WTC11 (cell line): ENCODE data around the gene NFKB1. TPM values are rescaled to one million over a fixed set of nuclear protein-coding genes. Genes with fewer than 3 reads are reported as not detected.

ENCODE experiments used
- ATAC-seq: fragments of 200-7000 bp; cut with Tn5 transposase; 2 replicates; pipeline ENCODE4 v1.10.0; 2021; ENCODE audit warnings: mild to moderate bottlenecking, moderate library complexity
- CTCF ChIA-PET: fragments of 300-600 bp; sonication (Branson Sonifier 250); formaldehyde crosslinking; loops from one replicate; lab custom pipeline; 2021; ENCODE audit warnings: antibody characterized with exemption; lab: Charles Lee
- POLR2A ChIA-PET: fragments of 350-600 bp; sonication (Branson Sonifier 250); formaldehyde crosslinking; loops from one replicate; lab custom pipeline; 2021; ENCODE audit warnings: antibody characterized with exemption; lab: Charles Lee
- DNase-seq: peaks from one replicate; pipeline ENCODE4 v3.0.0; 2021; ENCODE audit warnings: low spot score
- H3K27ac Mint-ChIP-seq: 2 replicates; pipeline ENCODE4 v1.8.0; 2021; ENCODE audit warnings: mixed read lengths
- H3K27me3 Mint-ChIP-seq: 2 replicates; pipeline ENCODE4 v1.8.0; 2021; ENCODE audit warnings: low read depth, mild to moderate bottlenecking, moderate library complexity, mixed read lengths
- H3K36me3 Mint-ChIP-seq: 2 replicates; pipeline ENCODE4 v1.8.0; 2021; ENCODE audit warnings: mixed read lengths
- H3K4me1 Mint-ChIP-seq: 2 replicates; pipeline ENCODE4 v1.8.0; 2022; ENCODE audit warnings: mixed read lengths
- H3K4me3 Mint-ChIP-seq: 2 replicates; pipeline ENCODE4 v1.8.0; 2021; ENCODE audit warnings: mild to moderate bottlenecking, moderate library complexity, mixed read lengths
- H3K9me3 Mint-ChIP-seq: 2 replicates; pipeline ENCODE4 v1.8.0; 2021; ENCODE audit warnings: mixed read lengths
- ATF1 ChIP-seq: sonication (generic); formaldehyde crosslinking; IDR thresholded peaks from 2 replicates; pipeline ENCODE4 v1.8.1; 2023; ENCODE audit warnings: mild to moderate bottlenecking, moderate library complexity, missing genetic modification reagents
- CBFB ChIP-seq: sonication (generic); formaldehyde crosslinking; IDR thresholded peaks from 2 replicates; pipeline ENCODE4 v1.8.1; 2022; ENCODE audit warnings: mild to moderate bottlenecking, low read depth, missing genetic modification reagents
- CREB1 ChIP-seq: sonication (generic); formaldehyde crosslinking; IDR thresholded peaks from 2 replicates; pipeline ENCODE4 v1.8.0; 2023; ENCODE audit warnings: mild to moderate bottlenecking, missing genetic modification reagents
- ESRRA ChIP-seq: sonication (generic); formaldehyde crosslinking; IDR thresholded peaks from 2 replicates; pipeline ENCODE4 v1.8.1; 2022; ENCODE audit warnings: mild to moderate bottlenecking, missing genetic modification reagents, borderline replicate concordance
- FOXP1 ChIP-seq: sonication (generic); formaldehyde crosslinking; IDR thresholded peaks from 2 replicates; pipeline ENCODE4 v1.8.0; 2022; ENCODE audit warnings: missing genetic modification reagents, mild to moderate bottlenecking, moderate library complexity, borderline replicate concordance
- NFATC4 ChIP-seq: fragments of 250-450 bp; sonication (Bioruptor Pico); IDR thresholded peaks from 2 replicates; pipeline ENCODE4 v1.9.0; 2021; ENCODE audit warnings: mild to moderate bottlenecking
- SMAD3 ChIP-seq: sonication (generic); formaldehyde crosslinking; IDR thresholded peaks from 2 replicates; pipeline ENCODE4 v1.8.0; 2022; ENCODE audit warnings: missing genetic modification reagents, mild to moderate bottlenecking, borderline replicate concordance
- SP1 ChIP-seq: sonication (generic); formaldehyde crosslinking; conservative IDR thresholded peaks from 2 replicates; pipeline ENCODE4 v1.8.1; 2022; ENCODE audit warnings: missing genetic modification reagents
- ZNF121 ChIP-seq: sonication (generic); formaldehyde crosslinking; IDR thresholded peaks from 2 replicates; pipeline ENCODE4 v1.8.0; 2023; ENCODE audit warnings: missing genetic modification reagents
- ZNF138 ChIP-seq: sonication (generic); formaldehyde crosslinking; conservative IDR thresholded peaks from 2 replicates; pipeline ENCODE4 v1.8.1; 2022; ENCODE audit warnings: mild to moderate bottlenecking, moderate library complexity, missing genetic modification reagents
- total RNA-seq: library from RNA; stranded (reverse); gene quantifications from 3 replicates; pipeline ENCODE4 v1.2.3, GENCODE V29; 2021
- TF ChIP-seq, protein P1 (sequence below): fragments of 250-450 bp; sonication (Bioruptor Pico); IDR thresholded peaks from 2 replicates; pipeline ENCODE4 v1.9.0; 2021; ENCODE audit warnings: mild to moderate bottlenecking, borderline replicate concordance
- TF ChIP-seq, protein P2 (sequence below): sonication (generic); formaldehyde crosslinking; IDR thresholded peaks from 2 replicates; pipeline ENCODE4 v1.8.1; 2022; ENCODE audit warnings: low read depth, mild to moderate bottlenecking, moderate library complexity, missing genetic modification reagents, borderline replicate concordance
- TF ChIP-seq, protein P3 (sequence below): fragments of 250-450 bp; sonication (Bioruptor Pico); IDR thresholded peaks from 2 replicates; pipeline ENCODE4 v1.9.0; 2021; ENCODE audit warnings: moderate library complexity, mild to moderate bottlenecking, inconsistent platforms, borderline replicate concordance
- TF ChIP-seq, protein P4 (sequence below): sonication (generic); formaldehyde crosslinking; conservative IDR thresholded peaks from 2 replicates; pipeline ENCODE4 v1.8.1; 2023; ENCODE audit warnings: mild to moderate bottlenecking, low read depth, missing genetic modification reagents, moderate library complexity
- TF ChIP-seq, protein P5 (sequence below): sonication (generic); formaldehyde crosslinking; IDR thresholded peaks from 2 replicates; pipeline ENCODE4 v1.8.0; 2023; ENCODE audit warnings: missing genetic modification reagents
- TF ChIP-seq, protein P6 (sequence below): sonication (generic); formaldehyde crosslinking; IDR thresholded peaks from 2 replicates; pipeline ENCODE4 v1.8.0; 2022; ENCODE audit warnings: mild to moderate bottlenecking, missing genetic modification reagents
- TF ChIP-seq, protein P7 (sequence below): sonication (generic); formaldehyde crosslinking; IDR thresholded peaks from 2 replicates; pipeline ENCODE4 v1.8.1; 2023; ENCODE audit warnings: mild to moderate bottlenecking, missing genetic modification reagents

Gene NFKB1
- total RNA-seq, 1 experiment from 2014 or later = 5.6 TPM

DNA sequence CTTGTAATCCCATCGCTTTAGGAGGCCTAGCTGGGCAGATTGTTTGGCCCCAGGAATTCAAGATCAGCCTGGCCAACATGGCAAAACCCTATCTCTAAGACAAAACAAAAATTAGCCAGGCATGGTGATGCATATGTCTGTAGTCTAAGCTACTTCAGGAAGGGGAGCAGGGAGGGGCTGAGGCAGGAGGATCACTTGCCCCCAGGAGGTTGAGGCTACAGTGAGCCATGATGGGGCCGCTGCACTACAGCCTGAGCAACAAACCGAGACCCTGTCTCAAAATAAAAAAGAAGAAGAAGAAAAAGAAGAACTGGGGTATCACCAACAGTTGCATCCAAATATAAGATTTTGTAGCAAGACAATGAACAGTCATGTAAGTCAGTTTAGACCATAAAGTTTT, 47.3 kb upstream of the NFKB1 start (continued):
- TF ChIP-seq, protein P1, sequence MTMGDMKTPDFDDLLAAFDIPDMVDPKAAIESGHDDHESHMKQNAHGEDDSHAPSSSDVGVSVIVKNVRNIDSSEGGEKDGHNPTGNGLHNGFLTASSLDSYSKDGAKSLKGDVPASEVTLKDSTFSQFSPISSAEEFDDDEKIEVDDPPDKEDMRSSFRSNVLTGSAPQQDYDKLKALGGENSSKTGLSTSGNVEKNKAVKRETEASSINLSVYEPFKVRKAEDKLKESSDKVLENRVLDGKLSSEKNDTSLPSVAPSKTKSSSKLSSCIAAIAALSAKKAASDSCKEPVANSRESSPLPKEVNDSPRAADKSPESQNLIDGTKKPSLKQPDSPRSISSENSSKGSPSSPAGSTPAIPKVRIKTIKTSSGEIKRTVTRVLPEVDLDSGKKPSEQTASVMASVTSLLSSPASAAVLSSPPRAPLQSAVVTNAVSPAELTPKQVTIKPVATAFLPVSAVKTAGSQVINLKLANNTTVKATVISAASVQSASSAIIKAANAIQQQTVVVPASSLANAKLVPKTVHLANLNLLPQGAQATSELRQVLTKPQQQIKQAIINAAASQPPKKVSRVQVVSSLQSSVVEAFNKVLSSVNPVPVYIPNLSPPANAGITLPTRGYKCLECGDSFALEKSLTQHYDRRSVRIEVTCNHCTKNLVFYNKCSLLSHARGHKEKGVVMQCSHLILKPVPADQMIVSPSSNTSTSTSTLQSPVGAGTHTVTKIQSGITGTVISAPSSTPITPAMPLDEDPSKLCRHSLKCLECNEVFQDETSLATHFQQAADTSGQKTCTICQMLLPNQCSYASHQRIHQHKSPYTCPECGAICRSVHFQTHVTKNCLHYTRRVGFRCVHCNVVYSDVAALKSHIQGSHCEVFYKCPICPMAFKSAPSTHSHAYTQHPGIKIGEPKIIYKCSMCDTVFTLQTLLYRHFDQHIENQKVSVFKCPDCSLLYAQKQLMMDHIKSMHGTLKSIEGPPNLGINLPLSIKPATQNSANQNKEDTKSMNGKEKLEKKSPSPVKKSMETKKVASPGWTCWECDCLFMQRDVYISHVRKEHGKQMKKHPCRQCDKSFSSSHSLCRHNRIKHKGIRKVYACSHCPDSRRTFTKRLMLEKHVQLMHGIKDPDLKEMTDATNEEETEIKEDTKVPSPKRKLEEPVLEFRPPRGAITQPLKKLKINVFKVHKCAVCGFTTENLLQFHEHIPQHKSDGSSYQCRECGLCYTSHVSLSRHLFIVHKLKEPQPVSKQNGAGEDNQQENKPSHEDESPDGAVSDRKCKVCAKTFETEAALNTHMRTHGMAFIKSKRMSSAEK (CRISPR knock-in tag) = no peak
- TF ChIP-seq, protein P2, sequence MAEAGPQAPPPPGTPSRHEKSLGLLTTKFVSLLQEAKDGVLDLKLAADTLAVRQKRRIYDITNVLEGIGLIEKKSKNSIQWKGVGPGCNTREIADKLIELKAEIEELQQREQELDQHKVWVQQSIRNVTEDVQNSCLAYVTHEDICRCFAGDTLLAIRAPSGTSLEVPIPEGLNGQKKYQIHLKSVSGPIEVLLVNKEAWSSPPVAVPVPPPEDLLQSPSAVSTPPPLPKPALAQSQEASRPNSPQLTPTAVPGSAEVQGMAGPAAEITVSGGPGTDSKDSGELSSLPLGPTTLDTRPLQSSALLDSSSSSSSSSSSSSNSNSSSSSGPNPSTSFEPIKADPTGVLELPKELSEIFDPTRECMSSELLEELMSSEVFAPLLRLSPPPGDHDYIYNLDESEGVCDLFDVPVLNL = no peak
- TF ChIP-seq FOXP1 (CRISPR knock-in tag) (no peak), SMAD3 (CRISPR knock-in tag) (no peak), CREB1 (no peak), ATF1 (CRISPR knock-in tag) (no peak), SP1 (CRISPR knock-in tag) (no peak), CBFB (CRISPR knock-in tag) (no peak)
- TF ChIP-seq, protein P3, sequence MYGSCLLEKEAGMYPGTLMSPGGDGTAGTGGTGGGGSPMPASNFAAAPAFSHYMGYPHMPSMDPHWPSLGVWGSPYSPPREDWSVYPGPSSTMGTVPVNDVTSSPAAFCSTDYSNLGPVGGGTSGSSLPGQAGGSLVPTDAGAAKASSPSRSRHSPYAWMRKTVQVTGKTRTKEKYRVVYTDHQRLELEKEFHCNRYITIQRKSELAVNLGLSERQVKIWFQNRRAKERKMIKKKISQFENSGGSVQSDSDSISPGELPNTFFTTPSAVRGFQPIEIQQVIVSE (CRISPR knock-in tag) = no peak
- TF ChIP-seq, protein P4, sequence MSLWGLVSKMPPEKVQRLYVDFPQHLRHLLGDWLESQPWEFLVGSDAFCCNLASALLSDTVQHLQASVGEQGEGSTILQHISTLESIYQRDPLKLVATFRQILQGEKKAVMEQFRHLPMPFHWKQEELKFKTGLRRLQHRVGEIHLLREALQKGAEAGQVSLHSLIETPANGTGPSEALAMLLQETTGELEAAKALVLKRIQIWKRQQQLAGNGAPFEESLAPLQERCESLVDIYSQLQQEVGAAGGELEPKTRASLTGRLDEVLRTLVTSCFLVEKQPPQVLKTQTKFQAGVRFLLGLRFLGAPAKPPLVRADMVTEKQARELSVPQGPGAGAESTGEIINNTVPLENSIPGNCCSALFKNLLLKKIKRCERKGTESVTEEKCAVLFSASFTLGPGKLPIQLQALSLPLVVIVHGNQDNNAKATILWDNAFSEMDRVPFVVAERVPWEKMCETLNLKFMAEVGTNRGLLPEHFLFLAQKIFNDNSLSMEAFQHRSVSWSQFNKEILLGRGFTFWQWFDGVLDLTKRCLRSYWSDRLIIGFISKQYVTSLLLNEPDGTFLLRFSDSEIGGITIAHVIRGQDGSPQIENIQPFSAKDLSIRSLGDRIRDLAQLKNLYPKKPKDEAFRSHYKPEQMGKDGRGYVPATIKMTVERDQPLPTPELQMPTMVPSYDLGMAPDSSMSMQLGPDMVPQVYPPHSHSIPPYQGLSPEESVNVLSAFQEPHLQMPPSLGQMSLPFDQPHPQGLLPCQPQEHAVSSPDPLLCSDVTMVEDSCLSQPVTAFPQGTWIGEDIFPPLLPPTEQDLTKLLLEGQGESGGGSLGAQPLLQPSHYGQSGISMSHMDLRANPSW (CRISPR knock-in tag) = no peak
- TF ChIP-seq, protein P5, sequence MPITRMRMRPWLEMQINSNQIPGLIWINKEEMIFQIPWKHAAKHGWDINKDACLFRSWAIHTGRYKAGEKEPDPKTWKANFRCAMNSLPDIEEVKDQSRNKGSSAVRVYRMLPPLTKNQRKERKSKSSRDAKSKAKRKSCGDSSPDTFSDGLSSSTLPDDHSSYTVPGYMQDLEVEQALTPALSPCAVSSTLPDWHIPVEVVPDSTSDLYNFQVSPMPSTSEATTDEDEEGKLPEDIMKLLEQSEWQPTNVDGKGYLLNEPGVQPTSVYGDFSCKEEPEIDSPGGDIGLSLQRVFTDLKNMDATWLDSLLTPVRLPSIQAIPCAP (CRISPR knock-in tag) = no peak

DNA sequence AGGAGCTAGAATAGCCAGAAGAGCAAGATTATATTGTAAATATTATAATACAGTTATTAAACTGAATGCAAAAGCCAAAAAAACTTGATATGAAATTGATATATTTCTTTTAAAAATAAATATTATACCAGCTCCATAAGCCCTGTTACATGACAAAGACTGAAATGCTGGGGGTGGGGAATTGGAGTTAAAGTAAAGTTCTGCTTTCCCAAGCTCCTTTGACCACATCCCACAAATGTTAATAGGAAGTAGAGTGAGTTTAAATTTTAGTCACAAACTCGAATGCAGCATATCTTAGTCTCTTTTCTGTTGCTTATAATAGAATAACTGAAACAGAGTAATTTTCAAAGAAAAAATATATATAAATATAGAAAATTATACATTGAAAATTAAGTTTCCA, 46.9 kb upstream of the NFKB1 start:
- H3K27ac Mint-ChIP-seq = no peak overlapping the region
- H3K9me3 Mint-ChIP-seq = no peaks in the 10 kb centered on the region
- ChIA-PET CTCF (interaction anchor here (0.9 to 2.5 kb wide), 3 partner anchors 109 to 172 kb away, joined by 3 to 8 read pairs (median 4); no protein-coding TSS in a partner anchor), POLR2A (no interaction called here)
- H3K36me3 Mint-ChIP-seq = no peaks in the 10 kb centered on the region
- no peaks in the 10 kb centered on the region for H3K27me3 Mint-ChIP-seq
- H3K4me1 Mint-ChIP-seq = peaks cover 6% of the 10 kb centered on the region; the same call in 1 of the 2 replicates
- no peak for ATAC-seq
- H3K4me3 Mint-ChIP-seq = no peak overlapping the region
- DNase-seq = no peak
- TF ChIP-seq, protein P6, sequence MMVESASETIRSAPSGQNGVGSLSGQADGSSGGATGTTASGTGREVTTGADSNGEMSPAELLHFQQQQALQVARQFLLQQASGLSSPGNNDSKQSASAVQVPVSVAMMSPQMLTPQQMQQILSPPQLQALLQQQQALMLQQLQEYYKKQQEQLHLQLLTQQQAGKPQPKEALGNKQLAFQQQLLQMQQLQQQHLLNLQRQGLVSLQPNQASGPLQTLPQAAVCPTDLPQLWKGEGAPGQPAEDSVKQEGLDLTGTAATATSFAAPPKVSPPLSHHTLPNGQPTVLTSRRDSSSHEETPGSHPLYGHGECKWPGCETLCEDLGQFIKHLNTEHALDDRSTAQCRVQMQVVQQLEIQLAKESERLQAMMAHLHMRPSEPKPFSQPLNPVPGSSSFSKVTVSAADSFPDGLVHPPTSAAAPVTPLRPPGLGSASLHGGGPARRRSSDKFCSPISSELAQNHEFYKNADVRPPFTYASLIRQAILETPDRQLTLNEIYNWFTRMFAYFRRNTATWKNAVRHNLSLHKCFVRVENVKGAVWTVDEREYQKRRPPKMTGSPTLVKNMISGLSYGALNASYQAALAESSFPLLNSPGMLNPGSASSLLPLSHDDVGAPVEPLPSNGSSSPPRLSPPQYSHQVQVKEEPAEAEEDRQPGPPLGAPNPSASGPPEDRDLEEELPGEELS = no peak
- TF ChIP-seq ESRRA (CRISPR knock-in tag) (no peak), ZNF138 (no peak), FOXP1 (CRISPR knock-in tag) (no peak), ZNF121 (CRISPR knock-in tag) (no peak), ATF1 (CRISPR knock-in tag) (no peak), NFATC4 (no peak)
- TF ChIP-seq, protein P7, sequence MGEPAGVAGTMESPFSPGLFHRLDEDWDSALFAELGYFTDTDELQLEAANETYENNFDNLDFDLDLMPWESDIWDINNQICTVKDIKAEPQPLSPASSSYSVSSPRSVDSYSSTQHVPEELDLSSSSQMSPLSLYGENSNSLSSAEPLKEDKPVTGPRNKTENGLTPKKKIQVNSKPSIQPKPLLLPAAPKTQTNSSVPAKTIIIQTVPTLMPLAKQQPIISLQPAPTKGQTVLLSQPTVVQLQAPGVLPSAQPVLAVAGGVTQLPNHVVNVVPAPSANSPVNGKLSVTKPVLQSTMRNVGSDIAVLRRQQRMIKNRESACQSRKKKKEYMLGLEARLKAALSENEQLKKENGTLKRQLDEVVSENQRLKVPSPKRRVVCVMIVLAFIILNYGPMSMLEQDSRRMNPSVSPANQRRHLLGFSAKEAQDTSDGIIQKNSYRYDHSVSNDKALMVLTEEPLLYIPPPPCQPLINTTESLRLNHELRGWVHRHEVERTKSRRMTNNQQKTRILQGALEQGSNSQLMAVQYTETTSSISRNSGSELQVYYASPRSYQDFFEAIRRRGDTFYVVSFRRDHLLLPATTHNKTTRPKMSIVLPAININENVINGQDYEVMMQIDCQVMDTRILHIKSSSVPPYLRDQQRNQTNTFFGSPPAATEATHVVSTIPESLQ (CRISPR knock-in tag) = no peak
- TF ChIP-seq, protein P1 (CRISPR knock-in tag) = no peak
